BJ (cell line): ENCODE measurements around the gene ARL5C. TPM values are rescaled to one million over a fixed set of nuclear protein-coding genes. Genes with fewer than 3 reads are reported as not detected.

Experiments used
- CTCF ChIA-PET: fragments of 350-600 bp; formaldehyde crosslinking; extraction: SDS; loops from one replicate; lab custom pipeline; 2021; ENCODE audit warnings: antibody characterized with exemption, inconsistent platforms; lab: Yijun Ruan, JAX
- POLR2A ChIA-PET: fragments of 300-600 bp; sonication (Branson Sonifier 250); formaldehyde crosslinking; extraction: SDS; loops from one replicate; lab custom pipeline; 2021; ENCODE audit warnings: antibody characterized with exemption; lab: Charles Lee
- DNase-seq: peaks from one replicate; pipeline ENCODE4 v3.0.0-alpha.2; 2011; ENCODE audit warnings: low read depth
- H3K27me3 ChIP-seq: 2 replicates; pipeline ENCODE4 v1.6.0; 2011; ENCODE audit warnings: low read length; ENCODE audit not compliant: control insufficient read depth, insufficient read depth
- H3K36me3 ChIP-seq: 2 replicates; pipeline ENCODE4 v1.5.1; 2011; ENCODE audit warnings: low read length; ENCODE audit not compliant: control insufficient read depth, insufficient read depth
- H3K4me3 ChIP-seq: 2 replicates; pipeline ENCODE4 v1.5.1; 2011; ENCODE audit warnings: low read depth, mild to moderate bottlenecking, control low read depth, low read length
- polyA plus RNA-seq: library from polyadenylated mRNA; depleted of rRNA; stranded (reverse); fragments of >200 nt; gene quantifications from 2 replicates; pipeline ENCODE4 v1.2.3, GENCODE V29; 2011
- TF ChIP-seq, protein P1 (sequence below): IDR thresholded peaks from 2 replicates; pipeline ENCODE4 v1.5.1; 2011; ENCODE audit warnings: low read depth, mild to moderate bottlenecking, control low read depth, inconsistent platforms, low read length, moderate library complexity; ENCODE audit not compliant: insufficient read depth

Gene ARL5C
- polyA plus RNA-seq, 1 experiment, result not detected

DNA sequence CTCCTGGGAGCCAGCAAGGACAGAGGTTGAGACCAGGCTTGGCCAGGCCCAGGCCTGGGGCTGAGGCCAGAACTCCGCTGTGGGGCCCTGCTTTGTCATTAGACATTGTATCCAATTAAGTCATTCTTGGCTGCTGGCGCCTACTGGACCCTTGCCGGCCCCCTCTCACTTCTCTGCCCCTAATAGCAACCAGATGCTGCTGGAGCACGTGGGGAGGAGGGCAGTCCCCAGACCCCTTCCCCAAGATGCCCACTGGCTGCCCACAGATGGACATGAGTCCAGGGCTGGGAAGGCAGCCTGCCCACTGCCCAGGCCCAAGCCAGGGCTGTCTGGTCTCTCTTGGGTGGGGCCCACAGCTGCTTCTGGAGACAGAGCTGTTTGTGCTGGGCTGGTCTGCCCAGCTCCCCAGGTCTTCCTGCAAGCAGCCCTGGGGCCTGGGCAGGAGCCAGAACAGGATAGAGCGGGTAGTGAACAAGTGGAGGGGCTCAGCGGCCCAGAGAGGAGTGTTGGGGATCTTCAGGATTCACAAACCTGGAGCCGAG, 22.3 kb downstream of the ARL5C start:
- H3K4me3 ChIP-seq, result no peak overlapping the region

GRCh38 chr17:39141915-39142664, 23.9 kb downstream of the ARL5C start:
- H3K27me3 ChIP-seq, result no peaks in the 10 kb centered on the region
- H3K36me3 ChIP-seq, result no peaks in the 10 kb centered on the region
- no peak overlapping the region for H3K4me3 ChIP-seq
- POLR2A ChIA-PET, result no interaction called here
- TF ChIP-seq, protein P1, sequence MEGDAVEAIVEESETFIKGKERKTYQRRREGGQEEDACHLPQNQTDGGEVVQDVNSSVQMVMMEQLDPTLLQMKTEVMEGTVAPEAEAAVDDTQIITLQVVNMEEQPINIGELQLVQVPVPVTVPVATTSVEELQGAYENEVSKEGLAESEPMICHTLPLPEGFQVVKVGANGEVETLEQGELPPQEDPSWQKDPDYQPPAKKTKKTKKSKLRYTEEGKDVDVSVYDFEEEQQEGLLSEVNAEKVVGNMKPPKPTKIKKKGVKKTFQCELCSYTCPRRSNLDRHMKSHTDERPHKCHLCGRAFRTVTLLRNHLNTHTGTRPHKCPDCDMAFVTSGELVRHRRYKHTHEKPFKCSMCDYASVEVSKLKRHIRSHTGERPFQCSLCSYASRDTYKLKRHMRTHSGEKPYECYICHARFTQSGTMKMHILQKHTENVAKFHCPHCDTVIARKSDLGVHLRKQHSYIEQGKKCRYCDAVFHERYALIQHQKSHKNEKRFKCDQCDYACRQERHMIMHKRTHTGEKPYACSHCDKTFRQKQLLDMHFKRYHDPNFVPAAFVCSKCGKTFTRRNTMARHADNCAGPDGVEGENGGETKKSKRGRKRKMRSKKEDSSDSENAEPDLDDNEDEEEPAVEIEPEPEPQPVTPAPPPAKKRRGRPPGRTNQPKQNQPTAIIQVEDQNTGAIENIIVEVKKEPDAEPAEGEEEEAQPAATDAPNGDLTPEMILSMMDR, result no peak
- no peak for DNase-seq
- CTCF ChIA-PET, result interaction anchor here (2.9 kb wide), 1 partner anchor 11 kb away, joined by 22 read pairs; no protein-coding TSS in a partner anchor

More for the DNA sequence above, 22.3 kb downstream of the ARL5C start:
- ChIA-PET POLR2A (no interaction called here), CTCF (interaction anchor here (1.2 to 12.7 kb wide), 5 partner anchors 9 to 161 kb away, joined by 3 to 234 read pairs (median 11); no protein-coding TSS in a partner anchor)
- no peak for DNase-seq
- H3K27me3 ChIP-seq, result 0 out of 2 replicates have a peak, but pooled peaks cover 1% of the 10 kb centered on the region
- TF ChIP-seq, protein P1, result no peak
- no peaks in the 10 kb centered on the region for H3K36me3 ChIP-seq

DNA sequence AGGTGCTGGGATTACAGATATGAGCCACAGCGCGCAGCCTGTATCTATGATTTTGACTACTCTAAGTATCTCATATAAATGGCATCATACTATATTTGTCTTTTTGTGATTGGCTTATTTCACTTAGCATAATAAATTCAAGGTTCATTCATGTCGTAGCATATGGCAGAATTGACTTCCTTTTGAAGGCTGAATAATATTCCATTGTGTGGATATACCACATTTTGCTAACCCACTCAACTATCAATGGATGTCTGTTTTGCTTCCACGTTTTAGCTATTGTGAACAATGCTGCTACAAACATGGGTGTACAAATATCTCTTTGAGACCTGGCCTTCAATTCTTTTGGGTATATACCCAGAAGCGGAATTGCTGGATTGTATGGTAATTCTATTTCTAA, 24.7 kb downstream of the ARL5C start:
- Histone ChIP-seq H3K36me3 (no peaks in the 10 kb centered on the region), H3K4me3 (no peak overlapping the region), H3K27me3 (no peaks in the 10 kb centered on the region)
- TF ChIP-seq, protein P1, result no peak
- ChIA-PET POLR2A (no interaction called here), CTCF (no interaction called here)
- no peak for DNase-seq

- TF ChIP-seq, protein P1, result no peak
- H3K27me3 ChIP-seq, result no peaks in the 10 kb centered on the region
- H3K4me3 ChIP-seq, result no peak overlapping the region
- POLR2A ChIA-PET, result no interaction called here
- no peaks in the 10 kb centered on the region for H3K36me3 ChIP-seq
- no peak for DNase-seq
- CTCF ChIA-PET, result interaction anchor here (0.5 to 1.7 kb wide), 7 partner anchors 10 to 643 kb away, joined by 3 to 4 read pairs (median 3); no protein-coding TSS in a partner anchor
These were observed 26.4 kb downstream of the ARL5C start for GRCh38 chr17:39139561-39139960.

- POLR2A ChIA-PET, result no interaction called here
- no peak overlapping the region for H3K4me3 ChIP-seq
- DNase-seq, result peak; percentile 78
- no peaks in the 10 kb centered on the region for H3K27me3 ChIP-seq
- no peaks in the 10 kb centered on the region for H3K36me3 ChIP-seq
- CTCF ChIA-PET, result interaction anchor here (0.5 to 1.6 kb wide), 5 partner anchors 10 to 156 kb away, joined by 3 to 5 read pairs (median 3); partner anchors contain the start of gene PLXDC1
- TF ChIP-seq, protein P1, result no peak
These were observed 26.8 kb downstream of the ARL5C start for GRCh38 chr17:39139161-39139511.
